IMR-90 (cell line): ENCODE data around the gene RELT. TPM values are rescaled to one million over a fixed set of nuclear protein-coding genes. Genes with fewer than 3 reads are reported as not detected.

Source experiments
- ATAC-seq: fragments of 200-7000 bp; cut with Tn5 transposase; 2 replicates; pipeline ENCODE4 v1.9.1; 2020; ENCODE audit warnings: low read depth, mild to moderate bottlenecking, moderate library complexity
- BruUV-seq: library from RNA; stranded (reverse); fragments of 400-500 nt; replicated peaks from 2 replicates; lab custom pipeline; 2021; lab: Mats Ljungman, UMichigan
- CTCF ChIA-PET: fragments of 300-600 bp; formaldehyde crosslinking; extraction: SDS; loops from one replicate; lab custom pipeline; 2021; ENCODE audit warnings: antibody characterized with exemption; lab: Yijun Ruan, JAX
- POLR2A ChIA-PET: fragments of 300-600 bp; sonication (Branson Sonifier 250); formaldehyde crosslinking; loops from one replicate; lab custom pipeline; 2022; ENCODE audit warnings: antibody characterized with exemption; ENCODE audit not compliant: unreplicated experiment; lab: Charles Lee
- DNase-seq: peaks from one replicate; pipeline ENCODE4 v3.0.0; 2013
- H2AFZ ChIP-seq: replicated peaks from 2 replicates; pipeline ENCODE3; 2013; ENCODE audit warnings: low read length, mild to moderate bottlenecking; ENCODE audit not compliant: poor library complexity
- H2AK5ac ChIP-seq: 2 replicates; pipeline ENCODE4 v1.6.1; 2013; ENCODE audit warnings: low read depth, low read length, inconsistent platforms
- H2AK9ac ChIP-seq: replicated peaks from 2 replicates; pipeline ENCODE3; 2013; ENCODE audit warnings: mild to moderate bottlenecking, low read depth, low read length, moderate library complexity; ENCODE audit not compliant: poor library complexity
- H2BK120ac ChIP-seq: 2 replicates; pipeline ENCODE4 v1.6.1; 2013; ENCODE audit warnings: low read depth, low read length, inconsistent platforms
- H2BK15ac ChIP-seq: 3 replicates; pipeline ENCODE4 v1.6.1; 2013; ENCODE audit warnings: low read depth, low read length, inconsistent platforms
- H2BK20ac ChIP-seq: 2 replicates; pipeline ENCODE4 v1.6.1; 2013; ENCODE audit warnings: low read depth, mild to moderate bottlenecking, inconsistent platforms, low read length, moderate library complexity
- H2BK5ac ChIP-seq: 2 replicates; pipeline ENCODE4 v1.6.1; 2013; ENCODE audit warnings: mild to moderate bottlenecking, low read depth, low read length, inconsistent platforms; ENCODE audit not compliant: poor library complexity, severe bottlenecking
- H3K14ac ChIP-seq: replicated peaks from 2 replicates; pipeline ENCODE4 v1.6.1; 2013; ENCODE audit warnings: low read depth, low read length, inconsistent platforms
- H3K18ac ChIP-seq: 2 replicates; pipeline ENCODE4 v1.6.1; 2013; ENCODE audit warnings: low read depth, low read length, control low read depth
- H3K23ac ChIP-seq: 2 replicates; pipeline ENCODE4 v1.6.1; 2013; ENCODE audit warnings: low read depth, low read length, inconsistent platforms
- H3K27ac ChIP-seq: 2 replicates; pipeline ENCODE4 v1.5.1; 2013; ENCODE audit warnings: mild to moderate bottlenecking, control low read depth, low read length; ENCODE audit not compliant: insufficient read depth
- H3K27me3 ChIP-seq: 2 replicates; pipeline ENCODE4 v1.6.1; 2013; ENCODE audit warnings: low read length; ENCODE audit not compliant: control insufficient read depth, insufficient read depth
- H3K36me3 ChIP-seq: 2 replicates; pipeline ENCODE4 v1.6.1; 2013; ENCODE audit warnings: low read length, mixed read lengths; ENCODE audit not compliant: control insufficient read depth, insufficient read depth
- H3K4ac ChIP-seq: 2 replicates; pipeline ENCODE4 v1.6.1; 2013; ENCODE audit warnings: low read depth, low read length, inconsistent platforms
- H3K4me1 ChIP-seq: 2 replicates; pipeline ENCODE4 v1.6.1; 2013; ENCODE audit warnings: low read length, mixed read lengths; ENCODE audit not compliant: control insufficient read depth, insufficient read depth
- H3K4me2 ChIP-seq: 2 replicates; pipeline ENCODE4 v1.6.1; 2013; ENCODE audit warnings: low read depth, mild to moderate bottlenecking, control low read depth, low read length, moderate library complexity
- H3K4me3 ChIP-seq: 2 replicates; pipeline ENCODE4 v1.5.1; 2013; ENCODE audit warnings: low read depth, mild to moderate bottlenecking, control low read depth, low read length, moderate library complexity; ENCODE audit not compliant: insufficient read depth
- H3K56ac ChIP-seq: 2 replicates; pipeline ENCODE4 v1.6.1; 2013; ENCODE audit warnings: low read length, inconsistent platforms; ENCODE audit not compliant: insufficient read depth; ENCODE audit errors: extremely low read depth
- H3K79me1 ChIP-seq, 2 experiments: 2 replicates each; pipeline ENCODE4 v1.6.1; 2013; ENCODE audit warnings: low read length in 2 of 2, inconsistent platforms in 1 of 2, low read depth in 1 of 2
- H3K9ac ChIP-seq: 2 replicates; pipeline ENCODE4 v1.6.1; 2013; ENCODE audit warnings: low read depth, low read length, control low read depth
- H3K9me1 ChIP-seq: 2 replicates; pipeline ENCODE4 v1.6.1; 2013; ENCODE audit warnings: low read length, inconsistent platforms; ENCODE audit not compliant: insufficient read depth
- H3K9me3 ChIP-seq: 2 replicates; pipeline ENCODE4 v1.6.1; 2013; ENCODE audit warnings: low read length; ENCODE audit not compliant: control insufficient read depth, insufficient read depth
- H4K20me1 ChIP-seq: 2 replicates; pipeline ENCODE4 v1.6.1; 2013; ENCODE audit warnings: low read length, inconsistent platforms; ENCODE audit not compliant: insufficient read depth
- H4K5ac ChIP-seq: 2 replicates; pipeline ENCODE4 v1.6.1; 2013; ENCODE audit warnings: mild to moderate bottlenecking, low read depth, low read length, control low read depth
- H4K8ac ChIP-seq, 2 experiments: 2 replicates each; pipeline ENCODE4 v1.6.1; 2013; ENCODE audit warnings: low read depth in 2 of 2, low read length in 2 of 2, control low read depth in 1 of 2, inconsistent platforms in 1 of 2
- H4K91ac ChIP-seq: 2 replicates; pipeline ENCODE4 v1.6.1; 2013; ENCODE audit warnings: low read depth, low read length, inconsistent platforms; ENCODE audit not compliant: insufficient read depth
- CHD1 ChIP-seq: IDR thresholded peaks from 2 replicates; pipeline ENCODE4 v1.6.1; 2012; ENCODE audit warnings: low read depth, low read length, improper control_type of control experiment
- FOS ChIP-seq: fragments of 150-350 bp; IDR thresholded peaks from 2 replicates; pipeline ENCODE4 v1.6.1; 2016; ENCODE audit warnings: low read depth, low read length
- MAZ ChIP-seq: IDR thresholded peaks from 2 replicates; pipeline ENCODE4 v1.6.1; 2012; ENCODE audit warnings: low read depth, mild to moderate bottlenecking, low read length, improper control_type of control experiment, moderate library complexity, borderline replicate concordance
- MXI1 ChIP-seq: IDR thresholded peaks from 2 replicates; pipeline ENCODE4 v1.6.1; 2012; ENCODE audit warnings: low read depth, mild to moderate bottlenecking, low read length, moderate library complexity, borderline replicate concordance
- NFE2L2 ChIP-seq: fragments of 150-350 bp; IDR thresholded peaks from 2 replicates; pipeline ENCODE4 v1.6.1; 2016; ENCODE audit warnings: low read depth, mild to moderate bottlenecking, low read length
- POLR2A ChIP-seq: IDR thresholded peaks from 2 replicates; pipeline ENCODE4 v1.6.1; 2012; ENCODE audit warnings: mild to moderate bottlenecking, low read depth, low read length
- RAD21 ChIP-seq: IDR thresholded peaks from 2 replicates; pipeline ENCODE4 v1.6.1; 2012; ENCODE audit warnings: low read length, improper control_type of control experiment
- RFX5 ChIP-seq: IDR thresholded peaks from 2 replicates; pipeline ENCODE4 v1.8.0; 2012; ENCODE audit warnings: low read depth, mild to moderate bottlenecking, low read length, moderate library complexity
- SMC3 ChIP-seq: fragments of 150-350 bp; IDR thresholded peaks from 2 replicates; pipeline ENCODE4 v1.6.1; 2016; ENCODE audit warnings: low read depth, mild to moderate bottlenecking, antibody characterized with exemption, low read length, moderate library complexity
- WGBS, 2 experiments: methylation state at CpG; one replicate each; pipeline versions ENCODE4 v1.1.5 to v1.1.7; 2013; ENCODE audit warnings: missing lambda C conversion rate in 2 of 2; ENCODE audit not compliant: insufficient read length in 1 of 2; ENCODE audit errors: extremely low coverage in 2 of 2; 5-methylcytosine and 5-hydroxymethylcytosine counted together
- dilution Hi-C: fragments of 300-500 bp; cut with HindIII; formaldehyde crosslinking; loops from one replicate; pipeline ENCODE4 v1.14.3; 2018; ENCODE audit warnings: low sequenced_read_pairs; ENCODE audit not compliant: unreplicated experiment
- in situ Hi-C: fragments of 300-500 bp; cut with MboI; formaldehyde crosslinking; loops from 3 replicates; pipeline ENCODE4 v1.14.3; 2019; ENCODE audit warnings: low sequenced_read_pairs, inconsistent platforms, mixed read lengths
- intact Hi-C: fragments of 100-400 bp; cut with micrococcal nuclease; formaldehyde crosslinking; loops from 2 replicates; pipeline ENCODE4 v1.10.0; 2022
- polyA plus RNA-seq, 3 experiments: library from polyadenylated mRNA; depleted of rRNA; stranded (reverse); fragments of >200 nt; gene quantifications; 2 replicates each; pipeline ENCODE4 v1.2.3, GENCODE V29; 2012; ENCODE audit warnings: low replicate concordance in 1 of 3
- total RNA-seq: library from RNA; depleted of rRNA; stranded (reverse); fragments of >200 nt; gene quantifications from 2 replicates; pipeline ENCODE4 v1.2.3, GENCODE V29; 2012

Gene RELT
- total and polyA plus RNA-seq, 2 of the 4 experiments (the other 2 are of a cell fraction): 2.3 to 5.3 TPM

DNA sequence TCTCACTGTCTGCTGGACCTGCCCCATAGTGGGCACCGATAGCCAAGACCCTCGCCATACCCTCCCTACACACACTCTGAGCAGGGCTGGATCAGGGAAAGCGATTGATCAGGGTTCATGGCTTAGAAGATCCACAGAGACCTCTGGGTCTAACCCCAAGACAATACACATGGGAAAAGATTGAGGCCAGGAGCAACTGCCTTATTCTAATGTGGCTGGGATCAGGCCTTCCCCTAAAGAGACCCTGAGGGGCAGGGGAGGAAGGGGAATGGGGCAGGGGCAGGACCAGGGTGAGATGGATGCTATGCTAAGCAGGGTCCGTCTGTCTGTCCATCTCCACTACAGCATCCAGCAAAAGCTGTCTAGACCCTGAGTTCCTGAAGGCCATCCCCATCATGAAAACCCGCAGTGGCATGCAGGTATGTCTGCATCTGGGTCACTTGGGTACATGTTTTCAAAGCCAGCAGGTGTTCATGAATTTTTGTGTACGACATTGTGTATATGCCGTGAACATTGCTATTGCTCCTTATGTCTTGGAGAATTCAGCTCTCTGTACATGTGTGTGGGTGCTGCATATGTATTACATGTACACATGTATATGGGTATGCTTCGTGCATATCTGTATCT, 15.3 kb upstream of the RELT start:
- peaks cover 92% of the 10 kb centered on the region for H3K36me3 ChIP-seq
- peaks cover 9% of the 10 kb centered on the region; the same call in 1 of the 2 replicates for H3K4me1 ChIP-seq
- no peak overlapping the region for H2AK5ac ChIP-seq
- no peak overlapping the region for H2BK5ac ChIP-seq
- H3K4me3 ChIP-seq: no peak overlapping the region
- peak overlapping the region; percentile 3 for H2AK9ac ChIP-seq
- H3K14ac ChIP-seq: no peak overlapping the region
- DNase-seq (no peak), ATAC-seq (no peak)
- no peak overlapping the region for H3K9ac ChIP-seq
- no peak overlapping the region for H3K18ac ChIP-seq
- 100% methylated on average over 2 of the region's 8 CpGs; no CpG with 5 or more reads in 1 of the 2 experiments for WGBS, 2 experiments
- peaks cover 0 to 58% of the 10 kb centered on the region in 2 experiments for H3K79me1 ChIP-seq
- peaks cover 32% of the 10 kb centered on the region for H4K20me1 ChIP-seq
- H3K4ac ChIP-seq: no peak overlapping the region
- H3K27me3 ChIP-seq: no peaks in the 10 kb centered on the region
- H3K56ac ChIP-seq: no peak overlapping the region
- H3K27ac ChIP-seq: no peak overlapping the region
- peaks cover 10% of the 10 kb centered on the region for H3K9me1 ChIP-seq
- no peak overlapping the region for H2BK15ac ChIP-seq
- dilution Hi-C loops (no loop called here), intact Hi-C loops (loop anchor here (1.0 kb wide), 1 partner anchor 54 kb away; no protein-coding TSS in a partner anchor), in situ Hi-C loops (no loop called here)
- no peak overlapping the region for H2AFZ ChIP-seq
- no TSS peak for BruUV-seq
- H2BK20ac ChIP-seq: no peak overlapping the region
- no peak overlapping the region for H3K23ac ChIP-seq
- no peak overlapping the region for H4K91ac ChIP-seq
- TF ChIP-seq MAZ: no peak
- TF ChIP-seq SMC3: no peak
- TF ChIP-seq RAD21: no peak
- TF ChIP-seq FOS: no peak
- no peak for TF ChIP-seq CHD1
- TF ChIP-seq POLR2A: no peak
- no peak for TF ChIP-seq NFE2L2
- TF ChIP-seq MXI1: no peak
- TF ChIP-seq RFX5: no peak
- no peaks in the 10 kb centered on the region for H3K9me3 ChIP-seq
- no peak overlapping the region for H4K8ac ChIP-seq
- H3K4me2 ChIP-seq: no peak overlapping the region
- ChIA-PET CTCF (interaction anchor here (1.0 to 3.1 kb wide), 4 partner anchors 10 to 71 kb away, joined by 3 to 11 read pairs (median 3); no protein-coding TSS in a partner anchor), POLR2A (no interaction called here)
- no peak overlapping the region for H2BK120ac ChIP-seq
- H4K5ac ChIP-seq: no peak overlapping the region
